Caco-2 (cell line): ENCODE results near the gene CACNA1S. TPM values are rescaled to one million over a fixed set of nuclear protein-coding genes. Genes with fewer than 3 reads are reported as not detected.

Experiments used
- BruUV-seq: library from RNA; stranded (reverse); fragments of 400-500 nt; replicated peaks from 2 replicates; lab custom pipeline; 2021; lab: Mats Ljungman, UMichigan
- CTCF ChIA-PET: fragments of 300-600 bp; sonication (Branson Sonifier 250); formaldehyde crosslinking; loops from one replicate; lab custom pipeline; 2022; ENCODE audit warnings: antibody characterized with exemption; lab: Charles Lee
- POLR2A ChIA-PET: fragments of 300-600 bp; sonication (Branson Sonifier 250); formaldehyde crosslinking; loops from one replicate; lab custom pipeline; 2022; ENCODE audit warnings: antibody characterized with exemption; lab: Charles Lee
- DNase-seq, 2 experiments: peaks; one replicate each; pipeline versions ENCODE4 v3.0.0 to v3.0.0-alpha.2; 2020 to 2022
- H3K27me3 ChIP-seq: replicated peaks from 2 replicates; pipeline ENCODE4 v1.6.0; 2011; ENCODE audit warnings: low read length; ENCODE audit not compliant: control insufficient read depth, insufficient read depth
- H3K36me3 ChIP-seq: 2 replicates; pipeline ENCODE4 v1.5.1; 2011; ENCODE audit warnings: low read length; ENCODE audit not compliant: control insufficient read depth, insufficient read depth
- H3K4me1 ChIP-seq: fragments of 250-450 bp; sonication (Bioruptor Pico); 2 replicates; pipeline ENCODE4 v1.5.1; 2020; ENCODE audit warnings: mild to moderate bottlenecking
- H3K4me3 ChIP-seq: 2 replicates; pipeline ENCODE4 v1.5.1; 2011; ENCODE audit warnings: low read depth, mild to moderate bottlenecking, control low read depth, low read length
- H3K9me3 ChIP-seq: fragments of 250-450 bp; sonication (Bioruptor Pico); 2 replicates; pipeline ENCODE4 v1.5.1; 2020; ENCODE audit warnings: mild to moderate bottlenecking, moderate library complexity
- H3K27ac Mint-ChIP-seq: one replicate; pipeline ENCODE4 v1.8.0; 2022; ENCODE audit warnings: mixed read lengths; ENCODE audit not compliant: unreplicated experiment
- H3K27me3 Mint-ChIP-seq: one replicate; pipeline ENCODE4 v1.8.0; 2022; ENCODE audit warnings: mixed read lengths; ENCODE audit not compliant: insufficient read depth, unreplicated experiment
- H3K36me3 Mint-ChIP-seq: one replicate; pipeline ENCODE4 v1.8.0; 2022; ENCODE audit warnings: mild to moderate bottlenecking, mixed read lengths; ENCODE audit not compliant: insufficient read depth, unreplicated experiment
- H3K4me1 Mint-ChIP-seq: one replicate; pipeline ENCODE4 v1.8.0; 2022; ENCODE audit warnings: low read depth, mixed read lengths; ENCODE audit not compliant: unreplicated experiment
- H3K4me3 Mint-ChIP-seq: one replicate; pipeline ENCODE4 v1.8.0; 2022; ENCODE audit warnings: mild to moderate bottlenecking, moderate library complexity, mixed read lengths; ENCODE audit not compliant: unreplicated experiment
- H3K9me3 Mint-ChIP-seq: one replicate; pipeline ENCODE4 v1.8.0; 2022; ENCODE audit warnings: mixed read lengths; ENCODE audit not compliant: unreplicated experiment
- CTCF ChIP-seq, 2 experiments: fragments of 200-600 bp in 1 of 2; IDR thresholded peaks; 1 replicate in 1 of 2; 2 replicates in 1 of 2; pipeline versions ENCODE4 v1.5.1 to v1.8.0; 2011 to 2022; ENCODE audit warnings: antibody characterized with exemption in 1 of 2, control low read depth in 1 of 2, inconsistent platforms in 1 of 2, low read depth in 1 of 2, low read length in 1 of 2, mild to moderate bottlenecking in 1 of 2, moderate library complexity in 1 of 2; ENCODE audit not compliant: insufficient read depth in 1 of 2, severe bottlenecking in 1 of 2, unreplicated experiment in 1 of 2
- intact Hi-C: fragments of 100-400 bp; cut with micrococcal nuclease; formaldehyde crosslinking; loops from one replicate; pipeline ENCODE4 v1.10.0; 2022; ENCODE audit not compliant: unreplicated experiment
- total RNA-seq: library from RNA; stranded (reverse); gene quantifications from 2 replicates; pipeline ENCODE4 v1.2.3, GENCODE V29; 2022

Gene CACNA1S
- total RNA-seq, 1 experiment from 2014 or later, result 0.07 TPM

GRCh38 chr1:201140941-201141260 is 28.7 kb upstream of the CACNA1S start:
- H3K27me3 ChIP-seq, result no peaks in the 10 kb centered on the region
- CTCF ChIA-PET, result interaction anchor here (1.5 kb wide), 1 partner anchor 9 kb away, joined by 5 read pairs; no protein-coding TSS in a partner anchor
- H3K9me3 ChIP-seq, result no peaks in the 10 kb centered on the region
- peak in 1 of 2 experiments; percentile 19 for DNase-seq
- no TSS peak for BruUV-seq
- Mint-ChIP-seq H3K36me3 (peaks cover 52% of the 10 kb centered on the region), H3K4me3 (no peak overlapping the region), H3K27me3 (no peaks in the 10 kb centered on the region), H3K27ac (no peak overlapping the region), H3K9me3 (no peaks in the 10 kb centered on the region), H3K4me1 (peaks cover 6% of the 10 kb centered on the region)
- intact Hi-C loops, result no loop called here
- no peak for TF ChIP-seq CTCF (IDR thresholded peaks at IDR 0.05; ENCODE audit: insufficient read depth in 1 of 2, low read depth in 1 of 2, low read length in 1 of 2, severe bottlenecking in 1 of 2, unreplicated experiment in 1 of 2)
- H3K36me3 ChIP-seq, result no peaks in the 10 kb centered on the region; the same call in 1 of the 2 replicates
- H3K4me3 ChIP-seq, result no peak overlapping the region
- POLR2A ChIA-PET, result interaction anchor here (0.6 kb wide), 1 partner anchor 259 kb away, joined by 3 read pairs; no protein-coding TSS in a partner anchor
- H3K4me1 ChIP-seq, result no peaks in the 10 kb centered on the region; the same call in 1 of the 2 replicates

GRCh38 chr1:201140235-201140940 is 28.2 kb upstream of the CACNA1S start:
- Mint-ChIP-seq H3K9me3 (no peaks in the 10 kb centered on the region), H3K27ac (peak overlapping the region; percentile 38), H3K4me3 (peak overlapping the region; percentile 12), H3K36me3 (peaks cover 50% of the 10 kb centered on the region), H3K27me3 (no peaks in the 10 kb centered on the region), H3K4me1 (peaks cover 6% of the 10 kb centered on the region)
- Histone ChIP-seq H3K36me3 (no peaks in the 10 kb centered on the region; the same call in 1 of the 2 replicates), H3K27me3 (no peaks in the 10 kb centered on the region), H3K4me3 (no peak overlapping the region), H3K4me1 (no peaks in the 10 kb centered on the region; the same call in 1 of the 2 replicates), H3K9me3 (no peaks in the 10 kb centered on the region)
- ChIA-PET POLR2A (interaction anchor here (0.6 to 0.9 kb wide), 2 partner anchors 13 to 258 kb away, joined by 3 to 6 read pairs; no protein-coding TSS in a partner anchor), CTCF (interaction anchor here (1.5 kb wide), 1 partner anchor 9 kb away, joined by 5 read pairs; no protein-coding TSS in a partner anchor)
- intact Hi-C loops, result no loop called here
- peak; percentile 37 to 55 for DNase-seq
- no TSS peak for BruUV-seq
- TF ChIP-seq CTCF (IDR thresholded peaks at IDR 0.05; ENCODE audit: insufficient read depth in 1 of 2, low read depth in 1 of 2, low read length in 1 of 2, severe bottlenecking in 1 of 2, unreplicated experiment in 1 of 2), result no peak

- no peaks in the 10 kb centered on the region for H3K9me3 Mint-ChIP-seq
- peaks cover 6% of the 10 kb centered on the region for H3K4me1 Mint-ChIP-seq
- H3K4me3 Mint-ChIP-seq, result peak overlapping the region; percentile 12
- ChIA-PET POLR2A (interaction anchor here (0.9 kb wide), 1 partner anchor 14 kb away, joined by 6 read pairs; no protein-coding TSS in a partner anchor), CTCF (interaction anchor here (1.5 kb wide), 1 partner anchor 10 kb away, joined by 5 read pairs; no protein-coding TSS in a partner anchor)
- no peak for DNase-seq
- intact Hi-C loops, result no loop called here
- BruUV-seq, result no TSS peak
- Histone ChIP-seq H3K9me3 (no peaks in the 10 kb centered on the region), H3K4me3 (no peak overlapping the region), H3K36me3 (no peaks in the 10 kb centered on the region; the same call in 1 of the 2 replicates), H3K4me1 (no peaks in the 10 kb centered on the region; the same call in 1 of the 2 replicates), H3K27me3 (no peaks in the 10 kb centered on the region)
- peak overlapping the region; percentile 38 for H3K27ac Mint-ChIP-seq
- TF ChIP-seq CTCF (IDR thresholded peaks at IDR 0.05; ENCODE audit: insufficient read depth in 1 of 2, low read depth in 1 of 2, low read length in 1 of 2, severe bottlenecking in 1 of 2, unreplicated experiment in 1 of 2), result no peak
- H3K36me3 Mint-ChIP-seq, result peaks cover 44% of the 10 kb centered on the region
- H3K27me3 Mint-ChIP-seq, result no peaks in the 10 kb centered on the region
Observed at GRCh38 chr1:201139756-201140155, 27.5 kb upstream of the CACNA1S start.
